ENCODE measurements around the gene SH2D1B. TPM values are rescaled to one million over a fixed set of nuclear protein-coding genes. Genes with fewer than 3 reads are reported as not detected.

The SH2D1B gene
- total RNA-seq, 4 donors from 2014 or later, result 0.21 to 0.27 TPM; not detected in 2

GRCh38 chr1:162366149-162366548, 45.8 kb downstream of the SH2D1B start:
- H3K4me3 ChIP-seq, result no peak overlapping the region
- H3K27me3 ChIP-seq, result no peaks in the 10 kb centered on the region
- no peaks in the 10 kb centered on the region for H3K36me3 ChIP-seq
- intact Hi-C loops (cut with DNase I; ENCODE audit: low total_unique reads), result no loop called here
- no peak for DNase-seq
- no peak overlapping the region for H3K27ac ChIP-seq
- no peaks in the 10 kb centered on the region for H3K4me1 ChIP-seq
- H3K9me3 ChIP-seq, result no peaks in the 10 kb centered on the region
- TF ChIP-seq, protein P1, sequence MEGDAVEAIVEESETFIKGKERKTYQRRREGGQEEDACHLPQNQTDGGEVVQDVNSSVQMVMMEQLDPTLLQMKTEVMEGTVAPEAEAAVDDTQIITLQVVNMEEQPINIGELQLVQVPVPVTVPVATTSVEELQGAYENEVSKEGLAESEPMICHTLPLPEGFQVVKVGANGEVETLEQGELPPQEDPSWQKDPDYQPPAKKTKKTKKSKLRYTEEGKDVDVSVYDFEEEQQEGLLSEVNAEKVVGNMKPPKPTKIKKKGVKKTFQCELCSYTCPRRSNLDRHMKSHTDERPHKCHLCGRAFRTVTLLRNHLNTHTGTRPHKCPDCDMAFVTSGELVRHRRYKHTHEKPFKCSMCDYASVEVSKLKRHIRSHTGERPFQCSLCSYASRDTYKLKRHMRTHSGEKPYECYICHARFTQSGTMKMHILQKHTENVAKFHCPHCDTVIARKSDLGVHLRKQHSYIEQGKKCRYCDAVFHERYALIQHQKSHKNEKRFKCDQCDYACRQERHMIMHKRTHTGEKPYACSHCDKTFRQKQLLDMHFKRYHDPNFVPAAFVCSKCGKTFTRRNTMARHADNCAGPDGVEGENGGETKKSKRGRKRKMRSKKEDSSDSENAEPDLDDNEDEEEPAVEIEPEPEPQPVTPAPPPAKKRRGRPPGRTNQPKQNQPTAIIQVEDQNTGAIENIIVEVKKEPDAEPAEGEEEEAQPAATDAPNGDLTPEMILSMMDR (IDR thresholded peaks at IDR 0.05), result no peak
- TF ChIP-seq POLR2A (IDR thresholded peaks at IDR 0.05), result no peak

DNA sequence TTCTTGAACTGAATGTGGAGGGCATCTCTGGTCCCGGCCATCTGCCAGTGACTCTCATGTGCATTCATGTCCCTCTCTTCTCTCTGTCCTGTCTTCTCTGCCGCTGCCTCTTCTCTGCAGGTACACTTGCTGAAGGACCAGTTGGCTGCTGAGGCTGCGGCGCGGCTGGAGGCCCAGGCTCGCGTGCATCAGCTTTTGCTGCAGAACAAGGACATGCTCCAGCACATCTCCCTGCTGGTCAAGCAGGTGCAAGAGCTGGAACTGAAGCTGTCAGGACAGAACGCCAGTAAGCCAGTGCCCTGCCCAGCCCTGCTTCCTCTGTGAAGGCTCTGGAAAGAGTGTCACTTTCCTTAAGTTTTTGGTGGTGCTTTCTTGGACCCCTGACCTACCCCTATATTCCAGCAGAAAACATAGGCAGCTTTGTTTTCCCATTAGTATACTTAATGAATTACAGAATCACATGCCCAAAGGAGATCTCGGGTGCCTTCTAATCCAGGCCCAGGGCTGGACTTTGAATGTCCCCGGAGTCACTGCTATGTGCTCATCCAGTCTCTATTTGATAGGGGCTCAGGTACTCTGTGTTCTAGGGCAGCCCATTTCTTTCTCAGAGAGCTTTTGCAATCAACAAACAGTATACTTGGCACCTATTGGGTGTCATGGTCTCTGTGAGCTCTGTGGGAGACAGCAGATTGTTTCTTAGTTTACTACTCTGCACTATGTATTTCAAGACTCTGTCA, 46.5 kb downstream of the SH2D1B start:
- no peak for DNase-seq
- Histone ChIP-seq H3K27ac (no peak overlapping the region), H3K4me3 (no peak overlapping the region), H3K36me3 (no peaks in the 10 kb centered on the region), H3K9me3 (no peaks in the 10 kb centered on the region), H3K27me3 (no peaks in the 10 kb centered on the region), H3K4me1 (no peaks in the 10 kb centered on the region)
- intact Hi-C loops (cut with DNase I; ENCODE audit: low total_unique reads), result no loop called here
- TF ChIP-seq POLR2A (IDR thresholded peaks at IDR 0.05), result no peak
- TF ChIP-seq, protein P1 (IDR thresholded peaks at IDR 0.05), result no peak

- TF ChIP-seq, protein P1 (IDR thresholded peaks at IDR 0.05), result no peak
- DNase-seq, result no peak
These were observed 47.4 kb downstream of the SH2D1B start for GRCh38 chr1:162364498-162364897.

DNA sequence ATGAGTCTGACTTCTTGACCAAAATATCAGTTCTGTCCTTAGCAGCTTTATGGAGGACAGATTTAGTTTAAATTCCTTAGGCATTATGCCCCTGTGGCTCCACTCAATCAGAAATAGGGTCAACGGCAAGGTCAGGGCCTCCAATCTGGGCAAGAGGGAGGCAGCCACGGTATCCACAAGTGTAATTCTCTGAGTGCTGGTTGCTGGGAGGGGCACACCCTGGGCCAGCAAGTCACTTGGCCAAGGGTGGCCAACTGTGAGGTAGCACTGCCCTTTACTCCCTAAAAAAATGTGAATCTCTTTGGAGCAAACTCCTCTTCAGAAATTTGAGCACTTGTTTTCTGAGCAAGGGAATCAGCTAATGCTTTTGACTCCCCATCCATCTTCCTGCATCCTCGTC, 48.1 kb downstream of the SH2D1B start:
- Histone ChIP-seq H3K27me3 (no peaks in the 10 kb centered on the region), H3K4me3 (no peak overlapping the region), H3K9me3 (no peaks in the 10 kb centered on the region), H3K36me3 (no peaks in the 10 kb centered on the region), H3K4me1 (no peaks in the 10 kb centered on the region), H3K27ac (no peak overlapping the region)
- intact Hi-C loops (cut with DNase I; ENCODE audit: low total_unique reads), result no loop called here
- TF ChIP-seq POLR2A (IDR thresholded peaks at IDR 0.05), result no peak
- TF ChIP-seq, protein P1 (IDR thresholded peaks at IDR 0.05), result no peak
- no peak for DNase-seq

More at GRCh38 chr1:162364498-162364897, 47.4 kb downstream of the SH2D1B start:
- no peak overlapping the region for H3K27ac ChIP-seq
- no peaks in the 10 kb centered on the region for H3K9me3 ChIP-seq
- H3K4me1 ChIP-seq, result no peaks in the 10 kb centered on the region
- H3K36me3 ChIP-seq, result no peaks in the 10 kb centered on the region
- no peak overlapping the region for H3K4me3 ChIP-seq
- no peaks in the 10 kb centered on the region for H3K27me3 ChIP-seq
- intact Hi-C loops (cut with DNase I; ENCODE audit: low total_unique reads), result no loop called here

- no peak for DNase-seq
- TF ChIP-seq POLR2A (IDR thresholded peaks at IDR 0.05), result no peak
- TF ChIP-seq, protein P1 (IDR thresholded peaks at IDR 0.05), result no peak
These were observed 50.6 kb downstream of the SH2D1B start for GRCh38 chr1:162361349-162361748.

More at GRCh38 chr1:162361349-162361748, 50.6 kb downstream of the SH2D1B start:
- no peaks in the 10 kb centered on the region for H3K36me3 ChIP-seq
- no peak overlapping the region for H3K27ac ChIP-seq
- H3K4me1 ChIP-seq, result no peaks in the 10 kb centered on the region
- intact Hi-C loops (cut with DNase I; ENCODE audit: low total_unique reads), result no loop called here
- no peak overlapping the region for H3K4me3 ChIP-seq
- no peaks in the 10 kb centered on the region for H3K27me3 ChIP-seq
- H3K9me3 ChIP-seq, result no peaks in the 10 kb centered on the region
